ENCODE measurements around the gene RYR2. TPM values are rescaled to one million over a fixed set of nuclear protein-coding genes. Genes with fewer than 3 reads are reported as not detected.

The RYR2 gene
- total RNA-seq, 1 donor from 2014 or later = 0.19 TPM

DNA sequence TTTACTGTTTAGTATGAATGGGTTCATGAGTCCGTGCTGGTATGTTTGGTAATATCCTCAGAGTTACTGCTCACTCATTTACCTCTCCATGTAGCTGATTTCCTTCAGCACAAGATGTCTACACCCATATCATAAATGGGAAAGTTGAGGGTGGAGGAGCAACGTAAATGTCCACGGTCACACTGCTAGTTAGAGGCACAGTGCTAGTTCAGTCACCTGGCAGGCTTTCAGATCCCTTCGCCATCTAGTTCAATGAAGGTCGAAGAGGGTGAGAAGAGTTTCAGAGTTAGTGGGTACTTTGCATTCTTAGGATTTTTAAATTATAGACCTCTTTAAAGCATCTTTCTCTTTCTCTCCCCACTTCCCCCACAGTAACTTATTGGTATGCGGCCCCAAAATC lies 630.0 kb downstream of the RYR2 start:
- no peak overlapping the region for H3K27ac Mint-ChIP-seq
- no peaks in the 10 kb centered on the region for H3K9me3 Mint-ChIP-seq (ENCODE audit: low read depth)
- H3K36me3 Mint-ChIP-seq (ENCODE audit: insufficient read depth) = no peaks in the 10 kb centered on the region
- H3K27me3 Mint-ChIP-seq = no peaks in the 10 kb centered on the region
- TF ChIP-seq, protein P1, sequence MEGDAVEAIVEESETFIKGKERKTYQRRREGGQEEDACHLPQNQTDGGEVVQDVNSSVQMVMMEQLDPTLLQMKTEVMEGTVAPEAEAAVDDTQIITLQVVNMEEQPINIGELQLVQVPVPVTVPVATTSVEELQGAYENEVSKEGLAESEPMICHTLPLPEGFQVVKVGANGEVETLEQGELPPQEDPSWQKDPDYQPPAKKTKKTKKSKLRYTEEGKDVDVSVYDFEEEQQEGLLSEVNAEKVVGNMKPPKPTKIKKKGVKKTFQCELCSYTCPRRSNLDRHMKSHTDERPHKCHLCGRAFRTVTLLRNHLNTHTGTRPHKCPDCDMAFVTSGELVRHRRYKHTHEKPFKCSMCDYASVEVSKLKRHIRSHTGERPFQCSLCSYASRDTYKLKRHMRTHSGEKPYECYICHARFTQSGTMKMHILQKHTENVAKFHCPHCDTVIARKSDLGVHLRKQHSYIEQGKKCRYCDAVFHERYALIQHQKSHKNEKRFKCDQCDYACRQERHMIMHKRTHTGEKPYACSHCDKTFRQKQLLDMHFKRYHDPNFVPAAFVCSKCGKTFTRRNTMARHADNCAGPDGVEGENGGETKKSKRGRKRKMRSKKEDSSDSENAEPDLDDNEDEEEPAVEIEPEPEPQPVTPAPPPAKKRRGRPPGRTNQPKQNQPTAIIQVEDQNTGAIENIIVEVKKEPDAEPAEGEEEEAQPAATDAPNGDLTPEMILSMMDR (IDR thresholded peaks at IDR 0.05; ENCODE audit: unreplicated experiment) = no peak
- no peak for DNase-seq (ENCODE audit: low spot score, unreplicated experiment)
- peaks cover 6% of the 10 kb centered on the region for H3K4me1 Mint-ChIP-seq (ENCODE audit: low read depth)
- H3K4me3 Mint-ChIP-seq (ENCODE audit: low read depth) = no peak overlapping the region

DNA sequence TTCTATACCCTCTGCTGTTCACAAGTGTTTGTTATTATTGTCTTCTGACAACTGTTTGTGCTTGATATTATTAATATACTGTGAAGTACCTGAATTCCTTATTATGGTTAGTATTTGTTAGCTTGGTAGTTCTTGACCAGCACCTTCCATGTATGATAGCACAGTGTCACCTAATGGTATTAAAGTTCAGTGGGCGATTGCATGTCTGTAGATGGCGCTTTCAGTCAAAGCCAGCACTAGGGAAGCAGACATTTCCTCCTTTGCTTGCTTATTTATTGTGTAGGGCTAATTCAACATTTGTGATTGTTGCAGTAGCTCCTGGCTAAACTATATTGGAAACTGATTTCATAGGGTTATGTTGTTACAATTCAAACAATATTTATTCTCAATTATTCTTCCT lies 630.8 kb downstream of the RYR2 start:
- no peaks in the 10 kb centered on the region for H3K9me3 Mint-ChIP-seq (ENCODE audit: low read depth)
- H3K36me3 Mint-ChIP-seq (ENCODE audit: insufficient read depth) = no peaks in the 10 kb centered on the region
- TF ChIP-seq, protein P1 (IDR thresholded peaks at IDR 0.05; ENCODE audit: unreplicated experiment) = peak; percentile 20
- no peak overlapping the region for H3K4me3 Mint-ChIP-seq (ENCODE audit: low read depth)
- peaks cover 2% of the 10 kb centered on the region for H3K4me1 Mint-ChIP-seq (ENCODE audit: low read depth)
- H3K27me3 Mint-ChIP-seq = no peaks in the 10 kb centered on the region
- no peak for DNase-seq (ENCODE audit: low spot score, unreplicated experiment)
- H3K27ac Mint-ChIP-seq = no peak overlapping the region

DNA sequence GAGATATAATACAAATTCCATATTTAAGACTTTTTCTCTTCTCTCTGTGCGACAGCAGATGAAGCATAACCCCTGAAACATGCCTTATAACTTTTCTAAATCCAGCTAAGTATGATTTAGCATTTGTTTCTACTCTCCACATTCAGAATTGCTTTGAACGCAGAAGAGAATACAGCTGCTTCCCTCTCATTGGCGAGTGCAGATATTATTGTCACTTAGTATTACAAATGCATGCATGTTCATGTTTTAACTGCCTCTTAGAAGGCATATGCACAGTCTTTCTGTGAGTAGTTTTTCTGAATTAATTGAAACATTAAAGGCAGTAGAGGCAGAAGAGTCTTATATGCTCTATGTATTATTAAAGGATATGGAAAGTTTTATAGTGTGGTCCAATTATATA lies 631.6 kb downstream of the RYR2 start:
- no peak overlapping the region for H3K27ac Mint-ChIP-seq
- no peak for DNase-seq (ENCODE audit: low spot score, unreplicated experiment)
- no peaks in the 10 kb centered on the region for H3K36me3 Mint-ChIP-seq (ENCODE audit: insufficient read depth)
- H3K4me1 Mint-ChIP-seq (ENCODE audit: low read depth) = peaks cover 2% of the 10 kb centered on the region
- H3K9me3 Mint-ChIP-seq (ENCODE audit: low read depth) = no peaks in the 10 kb centered on the region
- no peak overlapping the region for H3K4me3 Mint-ChIP-seq (ENCODE audit: low read depth)
- TF ChIP-seq, protein P1 (IDR thresholded peaks at IDR 0.05; ENCODE audit: unreplicated experiment) = no peak
- no peaks in the 10 kb centered on the region for H3K27me3 Mint-ChIP-seq

DNA sequence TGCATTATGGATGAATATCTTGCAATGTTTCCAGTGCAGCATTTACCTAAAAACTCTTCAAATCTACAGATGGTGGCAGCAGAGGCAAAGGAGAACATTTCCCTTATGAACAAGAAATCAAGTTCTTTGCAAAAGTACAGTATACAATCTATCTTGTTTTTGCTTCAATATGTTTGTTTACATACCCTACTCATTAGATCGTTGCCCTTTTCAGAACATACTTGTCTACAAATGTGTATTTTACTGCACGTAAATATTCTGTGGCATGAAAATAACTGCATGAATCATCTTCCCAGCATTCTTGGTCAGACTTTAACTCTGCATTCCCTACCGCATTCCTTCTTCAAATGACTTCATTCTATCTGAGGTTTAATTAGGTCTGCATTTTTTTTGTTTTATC lies 636.0 kb downstream of the RYR2 start:
- Mint-ChIP-seq H3K36me3 (ENCODE audit: insufficient read depth) (no peaks in the 10 kb centered on the region), H3K27me3 (peaks cover 3% of the 10 kb centered on the region), H3K4me1 (ENCODE audit: low read depth) (peaks cover 2% of the 10 kb centered on the region), H3K9me3 (ENCODE audit: low read depth) (no peaks in the 10 kb centered on the region), H3K4me3 (ENCODE audit: low read depth) (no peak overlapping the region), H3K27ac (no peak overlapping the region)
- TF ChIP-seq, protein P1 (IDR thresholded peaks at IDR 0.05; ENCODE audit: unreplicated experiment) = peak; percentile 34
- no peak for DNase-seq (ENCODE audit: low spot score, unreplicated experiment)

DNA sequence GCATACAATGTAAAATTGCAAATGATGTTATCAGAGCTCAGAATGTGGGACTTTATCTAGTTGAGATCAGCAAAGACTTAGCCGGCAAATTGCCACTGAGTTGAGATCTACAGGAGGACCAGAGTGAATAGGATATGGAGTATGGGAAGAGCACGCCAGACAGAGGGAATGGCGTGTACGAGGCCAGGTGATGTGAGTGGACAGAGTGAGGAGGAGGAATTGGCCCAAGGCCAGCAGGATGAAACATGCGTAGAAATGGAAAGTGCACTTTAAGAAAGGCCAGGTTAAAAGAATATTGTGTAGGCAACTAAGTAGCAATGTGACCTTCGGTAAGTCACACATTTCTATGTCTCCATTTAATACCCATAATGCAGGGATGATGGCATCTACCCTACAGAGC lies 637.7 kb downstream of the RYR2 start:
- Mint-ChIP-seq H3K27me3 (peaks cover 3% of the 10 kb centered on the region), H3K9me3 (ENCODE audit: low read depth) (no peaks in the 10 kb centered on the region), H3K4me3 (ENCODE audit: low read depth) (no peak overlapping the region), H3K36me3 (ENCODE audit: insufficient read depth) (no peaks in the 10 kb centered on the region), H3K4me1 (ENCODE audit: low read depth) (peaks cover 2% of the 10 kb centered on the region), H3K27ac (no peak overlapping the region)
- no peak for DNase-seq (ENCODE audit: low spot score, unreplicated experiment)
- TF ChIP-seq, protein P1 (IDR thresholded peaks at IDR 0.05; ENCODE audit: unreplicated experiment) = no peak

Data from progenitor cell of endocrine pancreas (in vitro differentiated cells).